Activated T-helper 1 cell treated with anti-CD3 and anti-CD28 coated beads, Interleukin-2, amount 50 U/mL, for 16 hours (primary cell): ENCODE results near the gene EZH2.
A peak's percentile ranks its signal among the peaks of the same experiment; 100 is the strongest.

Experiments
- DNase-seq, 2 donors: peaks; one replicate each; pipeline ENCODE4 v3.0.0-alpha.2; 2020; ENCODE audit warnings: low read depth in 1 of 2, low spot score in 1 of 2

EZH2 gene

DNA sequence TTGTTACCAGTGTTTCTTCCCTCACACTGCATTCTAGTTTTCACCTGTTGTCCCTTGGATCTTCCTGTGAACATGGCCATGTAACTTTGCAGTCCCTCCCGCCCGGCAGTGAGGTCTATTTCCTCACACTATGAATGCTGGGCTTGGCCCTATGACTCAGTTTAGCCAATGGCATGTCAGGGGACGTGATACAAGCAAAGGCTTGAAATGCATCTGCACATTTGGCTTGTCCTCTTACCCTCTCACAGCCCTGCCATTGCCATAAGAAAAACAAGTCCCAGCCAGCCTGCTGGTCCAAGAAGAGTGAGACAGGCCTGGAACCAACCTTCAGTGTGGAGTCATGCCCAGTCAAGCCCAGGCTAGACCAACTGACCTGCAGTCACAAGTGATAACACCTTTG lies 17.1 kb upstream of the EZH2 start:
- no peak for DNase-seq

DNA sequence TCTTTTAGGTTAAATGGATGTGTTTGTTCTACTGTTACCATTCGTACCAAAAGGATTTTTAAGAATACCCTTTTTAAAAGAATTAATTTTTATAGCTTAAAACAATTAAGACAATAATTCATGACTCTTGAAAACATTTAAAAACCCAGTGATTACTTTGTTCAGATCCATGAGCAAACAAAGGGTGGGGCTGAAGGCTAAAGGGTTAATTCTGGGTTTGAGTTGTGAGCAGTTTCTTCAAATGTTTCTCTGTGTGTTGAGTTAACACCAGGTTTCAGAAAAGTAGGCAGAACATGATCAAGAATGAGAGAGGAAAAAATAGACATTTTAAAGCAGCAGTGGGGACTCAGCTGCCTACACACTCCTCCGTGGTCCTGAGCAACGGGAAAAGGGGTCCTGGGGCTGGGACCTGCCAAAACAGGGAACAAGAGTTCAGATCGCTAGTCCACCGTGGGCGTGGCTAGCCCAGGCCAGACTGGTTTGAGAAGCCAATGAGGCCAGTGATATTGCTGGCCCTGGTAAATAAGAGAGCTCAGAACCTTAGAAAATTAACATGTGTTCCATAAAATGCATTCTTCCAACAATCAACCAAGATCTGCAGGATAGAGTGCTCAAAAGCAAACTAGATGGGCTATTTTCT lies 14.9 kb upstream of the EZH2 start:
- no peak for DNase-seq

DNA sequence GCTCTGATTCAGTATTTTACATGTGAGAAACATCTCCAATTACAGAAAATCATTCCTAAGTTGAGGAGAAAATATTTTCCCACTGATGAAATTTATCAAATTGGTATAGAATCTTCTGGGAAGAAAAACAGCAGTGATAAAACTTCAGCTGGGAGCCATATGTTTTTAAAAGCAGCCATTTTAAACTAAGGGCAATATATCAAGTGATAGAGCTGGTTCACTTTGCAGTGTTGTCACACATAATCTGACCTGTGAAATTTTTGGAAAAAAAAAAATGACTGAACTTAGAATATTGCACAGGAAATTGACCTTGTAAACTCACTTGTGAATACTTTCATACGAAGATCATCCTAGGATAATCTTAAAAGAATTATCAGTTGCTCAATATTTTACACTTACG lies 10.5 kb upstream of the EZH2 start:
- no peak for DNase-seq

DNA sequence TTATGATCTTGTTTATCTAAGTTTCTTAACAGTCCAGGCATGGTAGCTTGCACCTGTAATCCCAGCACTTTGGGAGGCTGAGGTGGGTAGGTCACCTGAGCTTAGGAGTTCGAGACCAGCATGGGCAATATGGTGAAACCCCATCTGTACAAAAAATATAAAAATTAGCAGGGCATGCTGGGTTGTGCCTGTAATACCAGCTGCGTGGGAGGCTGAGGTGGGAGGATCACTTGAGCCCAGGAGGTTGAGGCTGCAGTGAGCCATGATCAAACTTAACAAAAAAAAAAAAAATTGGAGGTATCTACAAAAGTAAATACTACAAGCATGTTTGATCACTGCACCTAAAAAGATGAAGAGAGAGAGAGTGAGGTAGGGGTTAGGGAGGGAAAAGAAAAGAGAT lies 9.0 kb upstream of the EZH2 start:
- no peak for DNase-seq

DNA sequence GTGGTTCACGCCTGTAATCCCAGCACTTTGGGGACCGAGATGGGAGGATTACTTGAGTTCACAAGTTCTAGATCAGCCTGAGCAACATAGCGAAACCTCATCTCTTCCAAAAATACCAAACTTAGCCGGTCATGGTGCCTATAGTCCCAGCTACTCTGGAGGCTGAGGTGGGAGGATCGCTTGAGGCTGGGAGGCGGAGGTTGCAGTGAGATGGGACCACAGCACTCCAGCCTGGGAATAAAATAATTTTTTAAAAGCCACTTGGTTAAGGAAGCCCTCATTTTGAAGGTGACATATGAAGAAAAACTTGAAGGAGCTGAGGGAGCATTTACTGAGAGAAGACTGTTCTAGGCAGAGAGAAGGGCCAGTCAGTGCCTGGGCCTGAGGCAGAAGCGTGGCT lies 4.2 kb upstream of the EZH2 start:
- no peak for DNase-seq

DNA sequence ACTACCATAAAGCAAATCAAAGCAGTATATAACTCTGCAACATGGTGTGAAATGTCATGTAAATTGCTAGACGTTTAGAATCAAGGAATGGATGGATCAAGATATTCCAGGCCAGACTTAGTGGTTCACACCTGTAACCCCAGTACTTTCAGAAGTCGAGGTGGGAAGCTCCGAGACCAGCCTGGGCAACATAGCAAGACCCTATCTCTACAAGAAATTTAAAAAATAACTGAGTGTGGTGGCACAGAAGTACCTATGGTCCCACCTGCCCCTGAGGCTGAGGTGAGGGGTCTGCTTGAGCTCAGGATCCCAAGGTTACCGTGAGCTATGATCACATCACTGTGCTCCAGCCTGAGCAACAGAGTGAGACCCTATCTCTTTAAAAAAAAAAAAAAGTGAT lies 2.8 kb upstream of the EZH2 start:
- DNase-seq: no peak

DNA sequence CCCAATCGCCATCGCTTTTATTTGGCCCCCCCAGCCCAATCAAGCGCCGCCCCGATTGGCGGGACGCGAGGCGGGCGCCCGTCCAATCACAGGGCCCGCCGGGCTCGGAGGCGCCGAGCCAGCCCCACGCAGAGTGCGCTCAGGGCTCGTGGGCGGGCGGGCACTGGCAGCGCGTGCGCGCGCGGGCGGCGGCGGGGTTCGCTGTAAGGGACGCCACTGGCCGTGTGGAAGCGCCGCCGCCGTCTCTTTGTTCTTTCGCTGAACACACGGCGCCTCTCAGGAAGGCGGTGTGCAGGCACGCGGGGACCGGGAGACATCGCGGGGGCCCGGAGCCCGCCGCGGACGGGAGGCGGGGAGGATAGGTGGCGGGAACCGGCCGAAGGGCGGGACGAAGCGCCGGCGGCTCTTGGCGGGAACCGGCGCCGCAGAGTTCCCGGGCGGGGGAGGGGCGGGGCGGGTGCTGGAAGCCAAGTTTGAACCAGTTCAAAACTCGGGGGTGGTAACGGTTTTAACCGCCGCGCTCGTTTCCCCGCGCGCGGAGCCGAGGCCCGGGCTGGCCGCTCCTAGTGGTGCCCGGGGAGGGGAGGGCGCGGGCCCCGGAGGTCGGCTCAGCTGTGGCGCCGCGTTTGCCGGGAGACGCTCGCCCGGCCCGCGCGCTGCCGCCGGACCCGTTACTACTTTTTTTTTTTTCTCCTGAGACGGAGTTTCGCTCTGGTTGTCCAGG lies 370 bp upstream of the EZH2 start:
- peak; percentile 80 to 91 for DNase-seq

DNA sequence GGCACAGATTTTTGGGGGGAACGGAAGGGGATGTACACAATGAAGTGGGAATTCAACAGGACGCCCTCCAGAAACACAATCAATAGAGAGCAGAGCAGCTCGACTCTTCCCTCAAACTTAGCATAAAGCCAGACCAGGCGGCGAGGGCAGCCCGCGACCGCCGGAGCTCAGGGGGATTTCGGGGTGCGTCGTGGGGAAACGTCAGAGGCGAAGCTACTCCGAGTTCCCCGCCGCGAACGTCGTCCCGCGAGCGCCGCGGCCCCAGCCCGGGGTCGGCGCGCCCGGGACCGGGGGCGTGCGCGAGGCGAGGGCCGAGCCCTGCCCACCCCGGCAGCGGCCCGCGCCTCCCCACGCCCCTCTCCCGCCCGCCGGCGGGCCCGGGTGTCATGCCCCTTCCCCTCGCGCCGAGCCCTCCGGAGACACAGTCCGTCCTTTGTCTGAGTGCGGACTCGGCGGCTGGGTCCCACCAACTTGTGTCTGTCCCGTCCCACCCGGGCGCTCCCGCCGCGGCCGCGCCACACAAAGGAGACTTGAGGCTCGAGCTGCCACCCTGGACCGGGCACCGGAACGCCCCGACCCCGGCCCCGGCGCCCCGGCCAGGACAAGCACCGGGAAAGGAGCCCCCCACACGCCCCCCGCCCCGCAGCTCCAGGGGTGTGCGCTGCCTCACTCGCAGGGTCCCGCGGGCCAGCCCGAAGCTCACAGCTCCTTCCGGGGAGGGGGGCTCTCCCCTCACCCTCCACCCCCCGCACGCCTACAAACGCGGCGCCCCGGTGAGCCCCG lies 634 bp downstream of the EZH2 start:
- peak; percentile 17 to 47 for DNase-seq

DNA sequence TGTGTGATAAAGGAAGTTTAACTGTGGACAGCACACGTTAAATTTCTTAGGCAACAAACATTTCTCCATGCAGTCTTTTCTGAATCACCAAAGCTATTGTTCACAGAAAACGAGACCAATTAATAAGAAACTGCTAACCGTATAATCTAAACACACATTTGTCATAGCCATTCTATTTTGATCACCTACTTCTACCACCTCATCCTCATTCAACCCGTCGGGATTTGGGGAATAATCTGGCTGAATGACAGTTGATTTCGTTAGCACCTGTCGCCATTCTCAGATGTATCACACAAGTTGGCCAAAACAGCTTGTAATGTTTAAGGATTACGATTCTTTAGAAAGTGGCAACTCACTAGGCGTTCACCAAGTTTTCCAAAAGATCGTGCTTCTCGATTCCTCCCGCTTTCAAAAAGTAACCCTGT lies 1.2 kb downstream of the EZH2 start:
- no peak for DNase-seq

DNA sequence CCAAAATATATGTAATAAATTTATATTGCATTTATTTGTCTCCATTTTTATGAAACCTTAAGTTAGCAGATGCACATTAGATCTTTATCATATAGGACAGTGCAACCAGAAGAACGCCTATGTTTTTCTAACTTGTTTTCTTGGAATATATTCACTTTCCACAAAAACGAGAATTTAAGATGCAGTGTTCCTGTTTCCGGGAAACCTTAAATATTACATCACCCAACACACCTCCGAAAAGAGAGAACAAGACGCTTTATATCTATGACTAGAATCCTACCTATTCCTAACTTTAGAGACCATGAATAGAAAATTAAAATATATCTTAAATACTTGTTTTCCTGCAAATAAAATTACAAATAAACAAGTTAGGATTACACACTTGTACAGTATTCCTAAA lies 1.9 kb downstream of the EZH2 start:
- DNase-seq: no peak

DNA sequence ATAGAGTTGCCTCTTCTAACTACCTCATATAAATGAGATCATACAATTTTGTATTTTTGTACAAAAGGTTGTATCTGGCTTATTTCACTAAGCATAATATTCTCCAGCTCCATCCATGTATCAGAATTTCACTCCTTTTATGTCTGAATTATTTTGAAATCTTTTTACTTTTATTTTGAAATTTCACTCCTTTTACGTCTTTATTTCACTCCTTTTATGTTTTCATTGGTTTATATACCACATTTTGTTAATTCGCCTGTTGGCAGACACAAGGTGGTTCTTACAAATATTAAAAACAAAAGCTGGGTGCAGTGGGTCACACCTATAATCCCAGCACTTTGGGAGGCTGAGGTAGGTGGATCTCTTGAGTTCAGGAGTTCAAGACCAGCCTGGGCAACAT lies 5.8 kb downstream of the EZH2 start:
- DNase-seq: no peak

DNA sequence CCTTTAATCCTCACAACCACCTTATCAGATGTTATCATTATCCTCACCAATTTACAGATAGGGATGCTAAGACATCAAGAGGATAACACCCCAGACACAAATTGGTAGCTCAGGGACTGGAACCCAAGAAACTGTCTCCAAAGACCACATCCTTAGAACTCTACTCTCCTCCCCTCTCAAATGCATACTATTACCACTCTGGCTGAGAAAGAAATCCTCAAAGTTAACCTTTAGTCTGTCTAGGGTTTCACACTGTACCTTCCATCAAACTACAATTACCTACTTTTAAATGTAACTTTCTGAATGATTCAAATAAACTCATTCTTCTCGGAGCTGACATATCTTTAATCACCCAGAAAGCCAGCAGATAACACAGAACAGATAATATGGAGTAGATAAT lies 6.6 kb downstream of the EZH2 start:
- DNase-seq: no peak

DNA sequence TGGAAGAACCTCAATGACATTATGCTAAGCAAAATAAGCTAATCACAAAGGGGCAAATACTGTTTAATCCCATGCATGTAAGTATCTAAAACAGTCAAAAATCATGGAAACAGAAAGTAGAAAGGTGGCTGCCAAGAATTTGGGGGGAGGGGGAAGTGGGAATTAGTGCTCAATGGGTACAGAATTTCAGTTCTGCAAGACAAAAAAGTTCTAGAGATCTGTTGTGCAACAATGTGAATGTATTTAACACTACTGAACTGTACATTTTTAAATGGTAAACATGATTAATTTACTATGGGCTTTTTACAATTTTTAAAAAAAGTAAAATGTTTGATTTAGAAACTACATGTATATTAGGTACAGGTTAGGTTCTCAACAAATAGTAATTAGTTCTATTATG lies 11.9 kb downstream of the EZH2 start:
- no peak for DNase-seq

DNA sequence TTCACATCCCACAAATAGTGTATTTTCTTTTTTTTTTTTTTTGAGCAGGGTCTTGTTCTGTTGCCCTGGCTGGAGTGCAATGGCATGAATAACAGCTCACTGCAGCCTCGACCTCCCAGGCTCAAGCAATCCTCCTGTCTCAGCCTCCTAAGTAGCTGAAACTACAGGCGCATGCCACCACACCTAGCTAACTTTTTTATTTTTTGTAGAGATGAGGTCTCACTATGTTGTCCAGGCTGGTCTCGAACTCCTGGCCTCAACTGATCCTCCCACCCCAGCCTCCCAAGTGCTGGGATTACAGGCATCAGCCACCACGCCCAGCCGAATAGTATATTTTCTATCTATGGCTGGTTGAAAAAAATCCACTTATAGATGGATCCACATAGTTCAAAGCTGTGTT lies 12.5 kb downstream of the EZH2 start:
- no peak for DNase-seq

DNA sequence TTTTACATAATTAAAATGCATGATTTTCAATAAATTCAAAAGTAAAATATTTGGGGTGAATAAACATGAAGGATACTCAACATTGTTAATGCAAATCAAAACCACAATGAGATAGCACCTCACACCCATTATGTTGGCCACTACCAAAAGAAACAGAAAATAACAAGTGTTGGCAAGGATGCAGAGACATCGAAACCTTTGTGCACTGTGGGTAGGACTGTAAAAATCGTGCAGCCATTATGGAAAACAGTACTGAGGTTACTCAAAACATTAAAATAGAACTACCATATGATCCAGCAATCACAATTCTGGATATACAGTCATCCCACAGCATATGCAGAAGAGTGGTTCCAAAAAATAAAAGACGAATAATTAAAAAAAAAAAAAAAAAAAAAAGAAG lies 13.1 kb downstream of the EZH2 start:
- no peak for DNase-seq

DNA sequence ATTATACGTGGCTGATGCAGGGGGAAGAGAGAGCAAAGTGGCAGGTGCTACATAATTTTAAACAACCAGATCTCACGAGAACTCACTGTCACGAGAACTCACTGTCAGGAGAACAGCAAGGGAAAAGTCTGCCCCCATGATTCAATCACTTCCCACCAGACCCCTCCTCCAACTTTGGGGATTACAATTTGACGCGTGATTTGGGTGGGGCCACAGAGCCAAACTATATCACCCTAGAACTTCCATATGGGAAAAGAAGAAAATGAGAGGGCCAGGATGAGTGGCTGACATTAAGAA lies 15.8 kb downstream of the EZH2 start:
- no peak for DNase-seq

DNA sequence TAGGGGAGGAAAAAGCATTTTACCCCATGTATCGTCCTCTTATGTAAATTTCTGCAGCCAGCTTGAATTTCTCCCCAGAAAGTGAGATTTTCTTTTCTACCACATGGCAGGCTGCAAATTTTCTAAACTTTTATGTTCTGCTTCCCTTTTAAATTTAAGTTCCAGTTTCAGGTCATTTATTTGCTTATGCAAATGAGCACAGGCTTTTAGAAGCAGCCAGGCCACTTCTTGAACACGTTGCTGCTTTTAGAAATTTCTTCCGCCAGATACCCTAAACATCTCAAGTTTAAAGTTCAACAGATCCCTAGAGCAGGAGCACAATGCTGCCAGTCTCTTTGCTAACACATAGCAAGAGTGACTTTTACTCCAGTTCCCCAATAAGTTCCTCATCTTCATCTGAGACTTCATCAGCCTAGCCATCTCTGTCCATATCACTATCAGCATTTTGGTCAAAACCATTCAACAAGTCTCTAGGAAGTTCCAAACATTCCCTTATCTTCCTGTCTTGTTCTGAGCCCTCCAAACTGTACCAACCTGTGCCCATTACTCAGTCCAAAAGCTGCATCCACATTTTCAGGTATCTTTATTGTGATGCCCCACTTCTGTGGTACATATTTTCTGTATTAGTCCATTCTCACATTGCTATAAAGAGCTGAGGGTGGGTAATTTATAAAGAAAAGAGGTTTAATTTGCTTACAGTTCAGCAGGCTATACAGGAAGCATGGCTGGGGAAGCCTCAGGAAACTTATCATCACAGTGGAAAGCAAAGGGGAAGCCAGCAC lies 16.3 kb downstream of the EZH2 start:
- DNase-seq: no peak

DNA sequence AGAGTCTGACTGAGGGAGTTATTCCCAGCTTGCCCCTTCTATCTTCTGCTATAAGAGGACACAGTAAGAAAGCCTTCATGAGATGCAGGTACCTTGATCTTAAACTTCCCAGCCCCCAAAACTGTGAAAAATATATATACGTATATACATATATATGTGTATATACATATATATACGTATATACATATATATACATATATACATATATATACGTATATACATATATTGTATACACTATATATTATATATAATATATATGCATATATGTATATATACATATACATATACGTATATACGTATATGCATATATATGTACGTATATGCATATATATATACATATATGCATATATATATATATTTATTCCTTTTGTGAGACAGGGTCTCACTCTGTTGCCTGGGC lies 17.7 kb downstream of the EZH2 start:
- no peak for DNase-seq

DNA sequence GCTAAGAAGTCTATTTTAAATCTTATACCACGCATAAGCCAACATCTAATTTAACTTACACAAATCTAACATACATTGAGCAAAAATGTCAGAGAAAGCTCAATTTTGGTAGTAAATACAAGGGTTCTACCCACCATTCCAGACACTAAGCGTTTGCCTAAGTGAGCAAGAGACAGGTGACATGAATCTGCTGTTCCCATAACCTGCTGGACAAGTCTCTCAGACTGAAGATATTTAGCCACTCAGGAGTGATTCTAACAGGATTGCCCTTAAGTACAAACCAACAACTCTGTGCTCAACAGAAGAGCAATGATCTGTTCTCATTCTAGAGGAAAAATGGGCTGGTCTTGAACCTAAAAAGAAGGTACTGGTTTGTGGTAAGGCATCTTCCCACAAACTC lies 18.8 kb downstream of the EZH2 start:
- DNase-seq: no peak

DNA sequence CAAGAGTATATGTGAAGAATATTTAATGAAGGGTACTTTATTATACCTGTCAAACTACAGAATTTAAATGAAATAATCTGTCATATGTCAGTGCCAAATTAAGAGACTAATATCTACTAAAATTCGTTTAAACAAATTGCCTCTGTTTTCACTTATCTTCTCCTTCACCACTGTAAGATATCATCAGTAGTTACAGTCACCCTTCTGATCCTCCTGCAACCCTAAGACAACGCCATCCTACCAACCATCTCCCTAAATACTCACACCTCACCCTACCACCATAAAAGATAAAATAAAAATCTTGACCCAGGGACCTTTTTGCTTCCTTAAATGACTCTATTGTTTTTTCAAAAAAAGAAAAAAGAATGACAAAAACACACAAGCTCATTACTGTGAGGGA lies 20.8 kb downstream of the EZH2 start:
- no peak for DNase-seq

DNA sequence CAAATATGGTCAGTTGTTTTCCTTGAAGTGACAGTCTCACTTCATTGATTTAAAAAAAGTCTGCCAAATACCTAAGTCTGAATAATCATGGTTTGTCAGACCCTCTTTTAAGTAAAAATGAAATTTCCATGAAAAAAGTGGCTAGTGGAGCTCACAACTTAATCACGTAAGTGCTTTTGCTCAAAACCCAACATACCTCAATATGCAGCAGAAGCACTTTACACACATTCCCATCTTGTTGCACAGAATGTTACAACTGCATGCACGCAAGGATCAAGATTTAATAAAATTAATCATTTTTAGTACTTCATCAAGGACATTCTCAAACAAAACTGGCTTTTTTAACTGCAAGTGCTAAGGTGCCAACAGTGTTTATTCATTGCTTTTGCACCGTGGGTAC lies 21.6 kb downstream of the EZH2 start:
- no peak for DNase-seq

DNA sequence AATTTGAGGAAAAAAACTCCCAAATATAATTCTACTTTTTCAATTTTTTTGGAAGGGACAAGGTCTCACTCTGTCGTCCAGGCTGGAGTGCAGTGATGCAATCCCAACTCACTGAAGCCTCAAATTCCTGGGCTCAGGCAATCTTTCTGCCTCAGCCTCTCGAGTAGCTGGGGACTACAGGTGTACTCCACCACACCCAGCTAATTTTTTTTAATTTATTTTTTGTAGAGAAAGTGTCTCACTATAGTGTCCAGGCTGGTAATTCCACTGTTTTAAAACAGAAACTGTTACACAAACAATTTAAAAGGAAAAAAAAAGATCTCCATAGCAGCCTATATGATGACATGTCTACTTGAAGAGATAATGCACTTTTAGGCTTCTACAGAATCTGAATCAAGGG lies 25.6 kb downstream of the EZH2 start:
- DNase-seq: no peak
